ENCODE measurements around the gene RFLNA. TPM values are rescaled to one million over a fixed set of nuclear protein-coding genes. Genes with fewer than 3 reads are reported as not detected.

Gene RFLNA
- polyA plus RNA-seq, 1 donor (not counting 4 experiments of a cell fraction or from before 2014, with no cell fraction given): 1.1 TPM

GRCh38 chr12:124327362-124328043, 32.6 kb downstream of the RFLNA start:
- H3K79me2 ChIP-seq (ENCODE audit: control insufficient read depth, insufficient read depth, low read length): no peaks in the 10 kb centered on the region
- FAIRE-seq (no peak), DNase-seq (ENCODE audit: low read depth, low spot score) (no peak)
- no peaks in the 10 kb centered on the region for H3K27me3 ChIP-seq (ENCODE audit: control insufficient read depth, extremely low read depth, insufficient read depth, low read length)
- H3K4me2 ChIP-seq (ENCODE audit: control insufficient read depth, extremely low read depth, insufficient read depth, low read depth, low read length): no peak overlapping the region
- peaks cover 10% of the 10 kb centered on the region for H3K9me3 ChIP-seq (ENCODE audit: control insufficient read depth, low read depth, low read length)
- H4K20me1 ChIP-seq (ENCODE audit: control insufficient read depth, extremely low read depth, insufficient read depth, low read length): peaks cover 2% of the 10 kb centered on the region
- no peaks in the 10 kb centered on the region for H3K9me1 ChIP-seq (ENCODE audit: control insufficient read depth, extremely low read depth, insufficient read depth, low read length)
- TF ChIP-seq EZH2 (IDR thresholded peaks at IDR 0.05; ENCODE audit: low read length): no peak
- TF ChIP-seq, protein P1, sequence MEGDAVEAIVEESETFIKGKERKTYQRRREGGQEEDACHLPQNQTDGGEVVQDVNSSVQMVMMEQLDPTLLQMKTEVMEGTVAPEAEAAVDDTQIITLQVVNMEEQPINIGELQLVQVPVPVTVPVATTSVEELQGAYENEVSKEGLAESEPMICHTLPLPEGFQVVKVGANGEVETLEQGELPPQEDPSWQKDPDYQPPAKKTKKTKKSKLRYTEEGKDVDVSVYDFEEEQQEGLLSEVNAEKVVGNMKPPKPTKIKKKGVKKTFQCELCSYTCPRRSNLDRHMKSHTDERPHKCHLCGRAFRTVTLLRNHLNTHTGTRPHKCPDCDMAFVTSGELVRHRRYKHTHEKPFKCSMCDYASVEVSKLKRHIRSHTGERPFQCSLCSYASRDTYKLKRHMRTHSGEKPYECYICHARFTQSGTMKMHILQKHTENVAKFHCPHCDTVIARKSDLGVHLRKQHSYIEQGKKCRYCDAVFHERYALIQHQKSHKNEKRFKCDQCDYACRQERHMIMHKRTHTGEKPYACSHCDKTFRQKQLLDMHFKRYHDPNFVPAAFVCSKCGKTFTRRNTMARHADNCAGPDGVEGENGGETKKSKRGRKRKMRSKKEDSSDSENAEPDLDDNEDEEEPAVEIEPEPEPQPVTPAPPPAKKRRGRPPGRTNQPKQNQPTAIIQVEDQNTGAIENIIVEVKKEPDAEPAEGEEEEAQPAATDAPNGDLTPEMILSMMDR (optimal IDR thresholded peaks at IDR 0.05 in 1 of 3, IDR thresholded peaks at IDR 0.05 in 1 of 3, conservative IDR thresholded peaks at IDR 0.05 in 1 of 3; ENCODE audit: extremely low read depth in 1 of 3, insufficient read depth in 2 of 3, low read length in 3 of 3): no peak
- no peak overlapping the region for H3K9ac ChIP-seq (ENCODE audit: control insufficient read depth, extremely low read depth, insufficient read depth, low read length)
- H3K4me3 ChIP-seq (ENCODE audit: control insufficient read depth in 2 of 3, extremely low read depth in 1 of 3, insufficient read depth in 2 of 3, low read depth in 1 of 3, low read length in 3 of 3): no peak overlapping the region
- H3K36me3 ChIP-seq (ENCODE audit: control insufficient read depth in 2 of 2, extremely low read depth in 1 of 2, insufficient read depth in 2 of 2, low read length in 2 of 2): peaks cover 32 to 36% of the 10 kb centered on the region in 2 experiments
- no peaks in the 10 kb centered on the region for H3K4me1 ChIP-seq (ENCODE audit: control insufficient read depth, extremely low read depth, insufficient read depth, low read length)
- H2AFZ ChIP-seq (ENCODE audit: control insufficient read depth, low read length): no peak overlapping the region
- dilution Hi-C loops (cut with MboI; ENCODE audit: extremely low pct_ligation_motif_present, low sequenced_read_pairs): no loop called here
- H3K27ac ChIP-seq (ENCODE audit: control insufficient read depth, insufficient read depth, low read length): no peak overlapping the region

- FAIRE-seq (no peak), DNase-seq (ENCODE audit: low read depth, low spot score) (no peak)
- no peak overlapping the region for H3K27ac ChIP-seq (ENCODE audit: control insufficient read depth, insufficient read depth, low read length)
- H2AFZ ChIP-seq (ENCODE audit: control insufficient read depth, low read length): no peak overlapping the region
- H3K36me3 ChIP-seq (ENCODE audit: control insufficient read depth in 2 of 2, extremely low read depth in 1 of 2, insufficient read depth in 2 of 2, low read length in 2 of 2): peaks cover 38 to 42% of the 10 kb centered on the region in 2 experiments
- no peaks in the 10 kb centered on the region for H3K4me1 ChIP-seq (ENCODE audit: control insufficient read depth, extremely low read depth, insufficient read depth, low read length)
- dilution Hi-C loops (cut with MboI; ENCODE audit: extremely low pct_ligation_motif_present, low sequenced_read_pairs): no loop called here
- H3K9me1 ChIP-seq (ENCODE audit: control insufficient read depth, extremely low read depth, insufficient read depth, low read length): no peaks in the 10 kb centered on the region
- H3K9me3 ChIP-seq (ENCODE audit: control insufficient read depth, low read depth, low read length): peaks cover 10% of the 10 kb centered on the region
- H3K79me2 ChIP-seq (ENCODE audit: control insufficient read depth, insufficient read depth, low read length): no peaks in the 10 kb centered on the region
- no peak overlapping the region for H3K4me2 ChIP-seq (ENCODE audit: control insufficient read depth, extremely low read depth, insufficient read depth, low read depth, low read length)
- no peak for TF ChIP-seq EZH2 (IDR thresholded peaks at IDR 0.05; ENCODE audit: low read length)
- TF ChIP-seq, protein P1 (optimal IDR thresholded peaks at IDR 0.05 in 1 of 3, IDR thresholded peaks at IDR 0.05 in 1 of 3, conservative IDR thresholded peaks at IDR 0.05 in 1 of 3; ENCODE audit: extremely low read depth in 1 of 3, insufficient read depth in 2 of 3, low read length in 3 of 3): no peak
- peaks cover 2% of the 10 kb centered on the region for H4K20me1 ChIP-seq (ENCODE audit: control insufficient read depth, extremely low read depth, insufficient read depth, low read length)
- H3K27me3 ChIP-seq (ENCODE audit: control insufficient read depth, extremely low read depth, insufficient read depth, low read length): no peaks in the 10 kb centered on the region
- H3K4me3 ChIP-seq (ENCODE audit: control insufficient read depth in 2 of 3, extremely low read depth in 1 of 3, insufficient read depth in 2 of 3, low read depth in 1 of 3, low read length in 3 of 3): no peak overlapping the region
- no peak overlapping the region for H3K9ac ChIP-seq (ENCODE audit: control insufficient read depth, extremely low read depth, insufficient read depth, low read length)
Measured at GRCh38 chr12:124328116-124328515, 33.2 kb downstream of the RFLNA start.
